Mammary epithelial cell (primary cell): ENCODE data around the gene FHDC1.

Source experiments
- EZH2 ChIP-seq: IDR thresholded peaks from 2 replicates; pipeline ENCODE4 v1.6.1; 2012; ENCODE audit warnings: low read length, inconsistent platforms, borderline replicate concordance
- TF ChIP-seq, protein P1 (sequence below), 2 donors: IDR thresholded peaks in 1 of 2; conservative IDR thresholded peaks in 1 of 2; 2 replicates each; pipeline ENCODE4 v1.5.1; 2011 to 2012; ENCODE audit warnings: inconsistent platforms in 2 of 2, low read length in 2 of 2, mild to moderate bottlenecking in 2 of 2, control low read depth in 1 of 2, low read depth in 1 of 2; ENCODE audit not compliant: insufficient read depth in 1 of 2; ENCODE audit errors: extremely low read depth in 1 of 2

DNA sequence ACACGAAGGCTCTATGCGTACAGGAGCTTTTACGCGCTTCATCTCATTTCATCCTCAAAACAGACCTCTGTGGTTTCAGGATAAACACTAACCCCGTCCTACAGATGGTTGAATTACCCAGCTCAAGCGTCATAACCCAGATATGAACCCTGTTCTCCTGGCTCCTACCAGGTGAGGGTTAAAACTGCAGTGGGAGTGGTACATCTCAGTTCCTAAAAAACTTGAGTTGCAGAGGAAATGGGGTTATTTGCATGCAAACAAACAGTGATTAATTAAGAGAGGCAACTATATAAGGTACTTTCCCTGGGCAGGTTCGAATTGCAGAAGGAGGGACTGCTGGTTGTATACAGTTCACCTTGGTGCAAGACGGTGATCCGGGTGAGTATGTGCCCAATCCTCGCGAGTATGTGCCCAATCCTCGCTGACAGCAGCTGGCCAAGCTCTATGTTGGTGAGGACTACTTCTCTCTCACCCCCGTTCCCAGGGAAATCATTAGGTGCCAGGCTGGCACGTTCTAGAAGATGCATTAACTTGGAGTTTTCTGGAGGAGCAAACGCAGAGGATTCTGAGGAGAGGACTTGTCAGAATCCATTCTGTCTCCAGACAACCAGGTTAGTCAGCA, 72.6 kb downstream of the FHDC1 start:
- TF ChIP-seq, protein P1, sequence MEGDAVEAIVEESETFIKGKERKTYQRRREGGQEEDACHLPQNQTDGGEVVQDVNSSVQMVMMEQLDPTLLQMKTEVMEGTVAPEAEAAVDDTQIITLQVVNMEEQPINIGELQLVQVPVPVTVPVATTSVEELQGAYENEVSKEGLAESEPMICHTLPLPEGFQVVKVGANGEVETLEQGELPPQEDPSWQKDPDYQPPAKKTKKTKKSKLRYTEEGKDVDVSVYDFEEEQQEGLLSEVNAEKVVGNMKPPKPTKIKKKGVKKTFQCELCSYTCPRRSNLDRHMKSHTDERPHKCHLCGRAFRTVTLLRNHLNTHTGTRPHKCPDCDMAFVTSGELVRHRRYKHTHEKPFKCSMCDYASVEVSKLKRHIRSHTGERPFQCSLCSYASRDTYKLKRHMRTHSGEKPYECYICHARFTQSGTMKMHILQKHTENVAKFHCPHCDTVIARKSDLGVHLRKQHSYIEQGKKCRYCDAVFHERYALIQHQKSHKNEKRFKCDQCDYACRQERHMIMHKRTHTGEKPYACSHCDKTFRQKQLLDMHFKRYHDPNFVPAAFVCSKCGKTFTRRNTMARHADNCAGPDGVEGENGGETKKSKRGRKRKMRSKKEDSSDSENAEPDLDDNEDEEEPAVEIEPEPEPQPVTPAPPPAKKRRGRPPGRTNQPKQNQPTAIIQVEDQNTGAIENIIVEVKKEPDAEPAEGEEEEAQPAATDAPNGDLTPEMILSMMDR (conservative IDR thresholded peaks at IDR 0.05 in 1 of 2, IDR thresholded peaks at IDR 0.05 in 1 of 2; ENCODE audit: extremely low read depth in 1 of 2, insufficient read depth in 1 of 2, low read depth in 1 of 2, low read length in 2 of 2) = no peak
- no peak for TF ChIP-seq EZH2
